Caki2 (cell line): ENCODE measurements around the gene LIN52. TPM values are rescaled to one million over a fixed set of nuclear protein-coding genes. Genes with fewer than 3 reads are reported as not detected.
A peak's percentile ranks its signal among the peaks of the same experiment; 100 is the strongest.

Experiments
- DNase-seq: peaks from one replicate; pipeline ENCODE4 v3.0.0-alpha.2; 2015; ENCODE audit warnings: low read depth
- in situ Hi-C: cut with HindIII; loops from 2 replicates; pipeline ENCODE4 v1.10.0; 2016; ENCODE audit warnings: low sequenced_read_pairs, low pct_unique_long_range_greater_than_20kb, mixed read lengths
- total RNA-seq: library from RNA; depleted of rRNA; stranded (reverse); fragments of >200 nt; shearing (Covaris generic); gene quantifications from 2 replicates; pipeline ENCODE4 v1.2.3, GENCODE V29; 2014; ENCODE audit warnings: low replicate concordance; rRNA removed

LIN52 gene, protein sequence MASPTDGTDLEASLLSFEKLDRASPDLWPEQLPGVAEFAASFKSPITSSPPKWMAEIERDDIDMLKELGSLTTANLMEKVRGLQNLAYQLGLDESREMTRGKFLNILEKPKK
- 8.6 and 17.6 TPM in 2 replicates for total RNA-seq

DNA sequence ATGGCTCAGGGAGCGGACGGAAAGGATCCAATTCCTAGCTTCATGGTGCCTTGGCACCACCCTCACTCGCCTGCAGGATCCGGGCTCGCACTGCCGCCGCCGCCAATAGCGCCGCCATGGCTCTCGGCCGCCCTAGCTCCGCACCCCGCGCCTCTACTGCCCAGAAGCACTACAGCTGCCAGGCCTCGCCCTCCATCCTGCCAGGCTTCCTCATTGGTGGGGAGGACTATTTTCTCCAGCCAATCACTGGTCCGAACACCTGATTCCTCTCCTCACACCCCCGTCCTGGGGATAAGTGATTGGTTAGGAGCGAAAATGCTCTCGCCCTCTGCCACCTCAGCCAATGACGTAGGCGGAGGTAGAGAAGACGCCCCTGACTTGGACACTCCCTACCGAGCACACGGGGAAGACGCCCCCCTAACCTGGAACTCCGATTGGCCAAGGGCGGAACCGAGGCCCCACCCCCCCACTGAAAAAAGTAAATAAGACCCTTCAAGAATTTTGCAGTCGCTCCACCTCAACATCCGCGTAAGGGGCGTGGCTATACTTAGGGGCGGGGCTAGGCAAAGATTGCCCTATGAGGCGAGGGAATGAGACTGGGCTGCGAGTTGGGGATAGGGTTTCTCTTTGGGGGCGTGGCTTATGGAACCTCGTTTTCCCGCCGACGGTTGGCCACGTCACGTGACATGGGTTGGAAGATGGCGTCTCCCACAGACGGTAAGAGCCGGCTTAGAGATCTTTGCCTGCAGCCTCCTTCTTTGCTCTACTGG lies at the start of gene LIN52, which contains the start of gene ALDH6A1:
Gene LIN52, plus strand, starts transcription at position 680 of the 770 bp plus-strand sequence. Its CDS starts 19 bp downstream, at position 699.
Gene ALDH6A1, minus strand, starts transcription at position 177 of the 770 bp plus-strand sequence. Its CDS starts 59 bp downstream, at position 118.
- peak; percentile 100 for DNase-seq
- in situ Hi-C loops: no loop called here

GRCh38 chr14:74035556-74035955 lies 49.2 kb upstream of the LIN52 start:
- in situ Hi-C loops: no loop called here
- DNase-seq: no peak

DNA sequence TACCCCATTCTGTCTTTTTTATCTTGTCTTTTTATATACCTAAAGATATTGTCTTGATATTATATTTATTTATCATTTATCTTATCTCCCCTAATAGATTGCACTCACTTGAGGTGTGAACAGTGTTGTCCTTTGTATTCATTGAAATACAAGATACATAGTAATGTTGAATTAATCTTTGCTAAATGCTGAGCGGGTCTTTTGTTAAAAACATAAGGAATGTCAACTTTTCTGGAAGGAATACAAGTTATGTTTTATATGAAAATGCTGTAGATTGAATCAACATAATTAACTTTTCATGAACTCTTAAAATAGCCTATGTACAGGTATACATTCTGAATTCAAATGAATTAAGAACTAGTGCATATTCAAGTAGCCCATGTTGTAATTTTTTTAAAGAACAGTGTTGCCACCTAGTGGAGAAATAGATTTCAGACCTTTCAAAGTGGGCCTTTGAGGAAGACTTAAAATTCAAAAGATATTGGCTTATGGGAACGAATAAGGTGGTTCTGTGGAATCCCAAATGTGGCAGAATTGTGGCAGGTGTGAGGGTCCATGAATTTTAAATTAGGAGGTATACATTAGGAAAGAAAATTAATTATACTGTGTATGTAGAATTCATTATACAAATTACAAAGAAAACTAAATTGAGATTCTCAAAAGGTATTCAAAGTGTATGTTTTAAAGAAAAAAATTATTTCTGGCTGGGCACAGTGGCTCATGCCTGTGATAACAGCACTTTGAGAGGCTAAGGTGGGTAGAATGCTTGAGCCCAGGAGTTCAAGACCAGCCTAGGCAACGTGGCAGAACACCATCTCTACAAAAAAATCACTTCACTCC lies 46.5 kb upstream of the LIN52 start:
- DNase-seq: peak; percentile 48
- in situ Hi-C loops: no loop called here

GRCh38 chr14:74042296-74042695 lies 42.5 kb upstream of the LIN52 start:
- no peak for DNase-seq
- in situ Hi-C loops: no loop called here

- in situ Hi-C loops: no loop called here
Measured at GRCh38 chr14:74045522-74045921, 39.2 kb upstream of the LIN52 start.

DNA sequence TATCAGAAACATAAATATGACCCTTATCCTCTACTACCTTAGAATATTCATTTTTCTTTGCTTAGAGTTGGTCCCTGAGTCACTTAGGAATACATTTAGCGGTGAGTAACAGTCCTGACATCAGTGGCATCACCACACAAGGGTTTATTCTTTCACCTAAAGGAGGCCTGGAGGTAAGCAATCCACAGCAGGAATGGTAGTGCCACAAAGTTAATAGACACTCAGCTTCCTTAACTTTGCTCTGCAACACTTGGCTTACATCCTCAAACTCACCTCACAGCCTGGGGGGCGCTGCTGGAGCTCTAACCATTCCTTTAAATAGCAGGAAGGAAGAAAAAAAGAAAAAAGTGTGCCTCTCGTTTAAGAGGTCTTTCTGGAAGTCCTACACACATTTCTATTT lies 36.5 kb upstream of the LIN52 start:
- peak; percentile 63 for DNase-seq
- in situ Hi-C loops: no loop called here

More at GRCh38 chr14:74045522-74045921, 39.2 kb upstream of the LIN52 start:
- no peak for DNase-seq

GRCh38 chr14:74049876-74050495 lies 34.8 kb upstream of the LIN52 start:
- in situ Hi-C loops: no loop called here
- DNase-seq: no peak

DNA sequence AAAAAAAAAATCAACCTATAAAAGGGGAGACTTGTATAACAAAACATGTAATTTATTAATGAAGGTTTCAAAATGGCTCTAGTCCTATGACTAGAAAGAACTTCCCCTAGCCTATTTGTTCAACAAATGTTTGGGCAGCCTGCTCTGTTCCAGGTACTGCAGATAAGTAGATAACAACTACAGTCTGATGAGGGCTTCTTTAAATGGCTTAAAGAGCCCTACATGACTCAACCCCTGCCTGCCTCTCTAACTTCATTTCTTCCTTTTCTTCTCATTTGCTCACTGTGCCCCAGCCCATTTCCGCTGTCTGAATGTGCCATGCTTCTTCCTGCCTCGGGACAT lies 22.0 kb upstream of the LIN52 start:
- no peak for DNase-seq

GRCh38 chr14:74064426-74064825 lies 20.3 kb upstream of the LIN52 start:
- DNase-seq: no peak
- in situ Hi-C loops: no loop called here

More for the DNA sequence above, 22.0 kb upstream of the LIN52 start:
- in situ Hi-C loops: no loop called here

DNA sequence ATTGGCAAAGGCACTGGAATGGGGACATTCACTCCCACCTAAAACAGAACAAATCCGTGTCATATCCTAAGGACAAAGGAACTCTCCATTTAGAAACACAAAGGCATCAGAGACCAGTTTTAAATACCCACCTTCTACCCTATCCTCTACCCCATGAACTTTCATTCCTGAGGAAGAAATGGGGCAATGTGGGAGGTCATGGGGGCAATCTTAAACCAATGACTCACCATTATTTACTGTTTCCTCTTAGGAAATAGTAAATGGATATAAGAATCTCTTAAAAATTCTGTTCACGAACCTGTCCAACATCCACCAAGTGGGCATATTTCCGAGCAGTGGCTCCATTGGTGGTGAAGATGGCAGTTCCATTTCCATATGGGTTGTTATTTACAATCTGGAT lies 19.9 kb upstream of the LIN52 start:
- no peak for DNase-seq
- in situ Hi-C loops: no loop called here

DNA sequence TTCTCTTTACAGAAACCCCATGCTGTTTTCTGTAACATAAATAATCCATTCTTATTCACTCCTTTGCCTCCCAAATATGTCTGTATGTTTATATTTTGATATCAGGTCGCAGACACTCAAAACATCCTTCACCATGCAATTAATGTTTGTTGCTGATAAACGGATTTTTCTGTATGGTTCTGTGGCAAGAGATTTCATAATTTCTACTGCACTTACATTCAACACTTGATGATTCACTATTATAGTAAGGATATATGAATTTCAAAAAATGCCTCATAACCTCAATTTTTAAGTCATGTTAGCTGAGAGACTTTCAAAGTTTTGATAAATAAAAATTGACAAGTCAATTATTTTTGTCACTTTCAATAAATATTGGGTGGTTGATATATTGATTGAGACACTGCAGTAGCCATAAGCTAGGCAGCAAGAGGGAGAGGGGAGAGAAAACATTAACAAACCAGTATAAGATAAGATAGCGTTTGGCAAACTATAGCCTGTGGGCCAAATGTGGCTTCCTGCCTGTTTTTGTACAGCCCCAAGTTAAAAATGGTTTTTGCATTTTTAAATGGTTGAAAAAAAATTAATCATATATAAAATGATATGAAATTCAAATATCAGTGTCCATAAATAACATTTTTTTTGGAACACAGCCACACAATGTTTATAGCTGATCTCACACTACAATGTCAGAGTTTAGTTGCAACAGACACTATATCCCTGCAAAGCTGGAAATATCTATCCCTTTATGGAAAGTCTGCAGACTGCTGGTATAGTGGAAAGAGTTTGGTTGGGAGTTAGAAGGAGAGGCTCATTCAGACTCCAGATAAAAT lies 18.8 kb upstream of the LIN52 start:
- DNase-seq: no peak

DNA sequence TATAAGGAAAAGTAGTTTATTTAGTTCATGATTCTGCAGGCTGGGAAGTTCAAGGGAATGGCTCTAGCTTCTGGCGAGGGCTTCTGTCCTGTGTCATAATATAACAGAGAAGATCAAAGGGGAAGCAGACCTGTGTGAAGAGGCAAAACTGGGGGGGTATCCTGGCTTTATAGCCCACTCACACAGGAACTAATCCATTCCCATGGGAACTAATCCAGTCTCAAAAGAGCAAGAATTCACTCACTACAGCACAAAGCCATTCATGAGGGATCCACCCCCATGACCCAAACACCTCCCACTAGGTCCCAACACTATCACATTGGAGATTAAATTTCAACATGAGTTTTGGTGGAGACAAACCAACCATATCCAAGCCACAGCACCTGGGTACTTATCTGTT lies 7.4 kb upstream of the LIN52 start:
- in situ Hi-C loops: no loop called here
- DNase-seq: no peak

More for the DNA sequence above, 18.8 kb upstream of the LIN52 start:
- in situ Hi-C loops: no loop called here

GRCh38 chr14:74080820-74081460 lies 3.8 kb upstream of the LIN52 start:
- in situ Hi-C loops: no loop called here
- no peak for DNase-seq

GRCh38 chr14:74081491-74081890 lies 3.3 kb upstream of the LIN52 start:
- in situ Hi-C loops: no loop called here
- DNase-seq: no peak

DNA sequence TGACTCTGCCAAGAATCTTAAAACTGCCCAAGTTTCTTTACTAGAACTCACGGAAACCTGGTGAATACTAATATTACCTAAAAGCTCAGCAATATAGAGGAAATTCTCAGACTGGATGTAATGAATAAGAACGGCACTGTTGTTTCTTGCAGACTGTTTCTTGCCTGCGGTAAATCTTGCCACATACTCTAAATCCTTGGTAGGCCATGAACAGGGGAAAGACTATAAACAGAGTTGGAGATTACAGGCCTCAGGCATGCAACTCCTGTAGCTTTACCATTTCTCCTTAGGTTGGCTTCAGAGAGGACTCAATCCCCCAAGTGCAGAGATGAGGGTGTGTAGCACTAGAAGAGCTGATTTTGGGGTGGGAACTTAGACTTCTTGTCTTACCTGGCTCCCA lies 1.6 kb upstream of the LIN52 start:
- in situ Hi-C loops: no loop called here
- DNase-seq: no peak

- in situ Hi-C loops: no loop called here
- no peak for DNase-seq
Measured at GRCh38 chr14:74083784-74084276, 926 bp upstream of the LIN52 start.

DNA sequence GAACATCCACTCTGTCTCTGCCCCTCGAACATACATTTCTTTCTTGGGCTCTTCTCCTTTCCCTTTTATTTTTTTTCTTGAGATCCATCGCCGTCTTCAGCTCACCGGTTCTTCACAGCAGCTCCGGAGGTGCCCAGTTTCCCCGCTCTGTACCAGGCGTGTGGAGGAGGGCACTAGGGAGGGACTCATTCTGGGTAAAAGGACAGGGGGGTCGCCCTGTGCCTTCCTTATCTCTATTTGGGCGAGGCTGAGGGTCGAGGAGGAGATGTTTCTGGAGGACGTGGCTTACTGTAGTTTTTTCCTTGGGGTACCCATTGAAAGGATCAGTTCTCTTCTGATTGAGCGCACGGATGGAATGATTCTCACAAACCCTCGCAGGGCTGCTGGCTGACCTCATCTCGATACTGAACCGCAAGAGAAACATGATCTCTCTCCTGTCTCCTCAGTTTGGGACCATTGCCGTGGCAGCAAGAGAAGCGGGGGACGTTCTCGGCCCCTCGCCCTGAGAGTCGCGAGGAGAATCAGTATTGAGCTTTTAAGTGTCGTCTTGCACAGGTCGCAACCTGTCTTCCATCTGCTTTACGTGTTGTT lies 386 bp downstream of the LIN52 start:
- DNase-seq: no peak
- in situ Hi-C loops: no loop called here
